AG04449 (cell line): Measurements from ENCODE around the gene OR1N1.
"Not testable (repeated sequence)": the region's sequence is repeated elsewhere in the genome, so short reads cannot be mapped to it uniquely, and the experiment has no call there.

Source experiments
- CTCF ChIA-PET: fragments of 350-600 bp; formaldehyde crosslinking; extraction: SDS; loops from one replicate; lab custom pipeline; 2021; ENCODE audit warnings: antibody characterized with exemption; lab: Yijun Ruan, JAX
- POLR2A ChIA-PET: fragments of 400-600, 350-600 bp; formaldehyde crosslinking; extraction: SDS; loops from one replicate; lab custom pipeline; 2020; ENCODE audit warnings: antibody characterized with exemption, inconsistent platforms; lab: Yijun Ruan, JAX
- DNase-seq: peaks from one replicate; pipeline ENCODE4 v3.0.0-alpha.2; 2010; ENCODE audit warnings: low read depth, low spot score
- H3K4me3 ChIP-seq: 2 replicates; pipeline ENCODE4 v1.5.1; 2011; ENCODE audit warnings: low read depth, mild to moderate bottlenecking, control low read depth, low read length
- CTCF ChIP-seq: IDR thresholded peaks from one replicate; pipeline ENCODE4 v1.5.1; 2011; ENCODE audit warnings: mild to moderate bottlenecking, moderate library complexity, low read length, control low read depth, inconsistent platforms; ENCODE audit not compliant: insufficient read depth; ENCODE audit errors: missing control alignments

The OR1N1 gene

GRCh38 chr9:122551371-122551770 lies 24.3 kb upstream of the OR1N1 start:
- no peak for DNase-seq
- CTCF ChIA-PET: no interaction called here
- TF ChIP-seq CTCF: no peak

GRCh38 chr9:122546196-122546595 lies 19.1 kb upstream of the OR1N1 start:
- POLR2A ChIA-PET: no interaction called here
- H3K4me3 ChIP-seq: no peak overlapping the region
- DNase-seq: no peak
- CTCF ChIA-PET: no interaction called here
- no peak for TF ChIP-seq CTCF

More at GRCh38 chr9:122551371-122551770, 24.3 kb upstream of the OR1N1 start:
- POLR2A ChIA-PET: no interaction called here
- H3K4me3 ChIP-seq: no peak overlapping the region

GRCh38 chr9:122538757-122539156 lies 11.7 kb upstream of the OR1N1 start:
- ChIA-PET CTCF (no interaction called here), POLR2A (no interaction called here)
- no peak for DNase-seq
- TF ChIP-seq CTCF: no peak
- H3K4me3 ChIP-seq: no peak overlapping the region

- POLR2A ChIA-PET, H3K4me3 ChIP-seq, CTCF ChIA-PET, DNase-seq: not testable (repeated sequence)
Observed at GRCh38 chr9:122537066-122537465, 10.0 kb upstream of the OR1N1 start.

GRCh38 chr9:122536134-122536533 lies 9.0 kb upstream of the OR1N1 start:
- no peak overlapping the region for H3K4me3 ChIP-seq
- TF ChIP-seq CTCF: no peak
- ChIA-PET POLR2A (no interaction called here), CTCF (no interaction called here)
- DNase-seq: no peak

GRCh38 chr9:122531157-122531556 lies 4.1 kb upstream of the OR1N1 start:
- CTCF ChIA-PET, H3K4me3 ChIP-seq, DNase-seq, POLR2A ChIA-PET: not testable (repeated sequence)

- no peak for DNase-seq
- CTCF ChIA-PET: no interaction called here
- POLR2A ChIA-PET: no interaction called here
- no peak for TF ChIP-seq CTCF
- no peak overlapping the region for H3K4me3 ChIP-seq
Observed at GRCh38 chr9:122526602-122527001, 491 bp downstream of the OR1N1 start.
